Left renal pelvis (tissue), 4 donors: ENCODE measurements around the gene DYDC1. TPM values are rescaled to one million over a fixed set of nuclear protein-coding genes. Genes with fewer than 3 reads are reported as not detected.
"Not testable (repeated sequence)": the region's sequence is repeated elsewhere in the genome, so short reads cannot be mapped to it uniquely, and the experiment has no call there.

Experiments used
- DNase-seq, 4 donors: peaks; one replicate each; pipeline ENCODE4 v3.0.0-alpha.2; 2013; ENCODE audit warnings: low read depth in 4 of 4, low spot score in 3 of 4
- polyA plus RNA-seq, 4 donors: library from polyadenylated mRNA; unstranded; fragments of 120-200 nt; gene quantifications; one replicate each; pipeline ENCODE4 v1.2.1, GENCODE V29; 2013; ENCODE audit not compliant: insufficient read length in 4 of 4

Gene DYDC1
- under 1 TPM in 3 of 4 donors, not detected in 1; 0.30 to 0.54 (median 0.50) TPM for polyA plus RNA-seq

DNA sequence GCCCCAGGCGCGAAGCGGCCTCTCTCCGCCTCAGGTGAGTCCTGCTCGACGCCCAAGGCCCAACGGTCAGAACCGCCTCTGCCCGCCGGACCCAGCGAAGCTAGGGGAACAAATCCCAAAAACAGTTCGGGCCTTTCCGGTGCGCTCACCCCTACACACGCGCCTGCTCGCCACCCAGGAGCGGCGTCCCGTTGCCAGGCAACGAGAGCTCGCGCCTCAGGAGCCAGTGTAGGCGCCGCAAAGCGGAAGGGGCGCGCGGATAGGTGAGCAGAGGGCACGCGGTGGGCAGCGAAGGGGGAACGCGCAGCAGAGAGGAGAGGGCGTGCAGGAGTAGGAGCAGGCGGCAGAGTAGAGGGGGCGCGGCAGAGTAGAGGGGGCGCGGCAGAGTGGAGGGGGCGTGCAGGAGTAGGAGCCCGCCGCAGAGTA lies at the start of gene DYDC1, which contains the start of gene DYDC2:
DYDC1 (minus strand) TSS at position 193 of the 426 bp plus-strand sequence. CDS start 4,154 bp downstream, outside the sequence.
DYDC2 (plus strand) TSS at position 219 of the 426 bp plus-strand sequence. CDS start 5,663 bp downstream, outside the sequence.
- DNase-seq = peak; percentile 36 to 65 (median 54)

DNA sequence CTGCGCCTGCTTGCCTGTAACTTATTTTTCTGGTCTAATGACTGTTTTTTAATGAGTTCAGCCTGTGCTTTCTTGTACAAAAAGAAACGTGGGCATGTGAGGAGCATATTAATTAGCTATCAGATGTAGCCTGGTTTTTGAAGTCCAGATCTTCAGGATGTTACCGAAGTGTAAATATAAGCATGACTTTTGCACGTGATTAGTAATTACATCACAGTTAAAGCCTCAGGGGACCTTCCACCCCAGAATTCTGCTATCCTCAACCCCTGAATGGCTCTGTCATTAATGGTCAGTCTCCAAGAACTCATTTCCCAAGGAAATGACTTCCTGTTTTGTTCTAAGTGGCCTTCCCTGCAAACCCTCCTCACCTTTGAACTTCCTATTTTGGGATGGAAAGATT lies 49.6 kb upstream of the DYDC1 start:
- DNase-seq = no peak

DNA sequence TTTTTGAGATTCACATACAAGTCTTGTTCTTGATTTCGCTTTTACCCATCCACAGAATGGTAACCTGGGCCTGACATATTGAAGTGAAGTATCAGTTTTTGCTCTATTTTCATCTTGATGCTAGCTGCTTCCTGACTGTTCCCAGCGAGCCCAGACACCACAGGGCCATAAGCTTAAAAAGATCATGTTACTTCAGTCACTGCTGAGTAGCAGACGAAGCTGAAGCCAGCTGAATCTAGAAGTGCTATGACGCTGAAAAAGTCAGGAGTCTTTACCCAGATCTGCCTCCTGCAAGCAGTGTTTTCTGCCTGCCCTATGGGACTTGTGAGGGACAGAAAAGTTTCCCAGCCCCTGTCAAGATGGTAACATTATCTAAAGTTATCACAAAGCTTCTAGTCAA lies 49.1 kb upstream of the DYDC1 start:
- DNase-seq = no peak

DNA sequence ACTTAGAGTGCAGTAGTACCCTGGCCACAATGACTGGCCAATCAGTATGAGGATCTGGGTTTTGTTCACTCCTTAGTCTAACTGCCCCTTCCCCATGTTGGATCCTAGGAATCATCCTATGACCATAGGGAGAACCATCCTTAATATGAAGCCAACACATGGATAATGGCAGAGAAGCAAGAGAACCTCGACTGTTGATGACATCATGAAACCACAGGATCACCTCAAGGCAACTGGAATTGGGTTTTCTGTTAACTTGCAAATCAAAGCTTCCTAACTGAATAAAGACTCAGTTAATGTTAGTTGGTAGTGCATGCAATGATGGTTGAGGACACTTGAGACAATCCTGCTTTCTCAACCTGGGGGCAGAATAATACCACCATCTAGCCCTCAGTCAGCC lies 48.5 kb upstream of the DYDC1 start:
- no peak for DNase-seq

DNA sequence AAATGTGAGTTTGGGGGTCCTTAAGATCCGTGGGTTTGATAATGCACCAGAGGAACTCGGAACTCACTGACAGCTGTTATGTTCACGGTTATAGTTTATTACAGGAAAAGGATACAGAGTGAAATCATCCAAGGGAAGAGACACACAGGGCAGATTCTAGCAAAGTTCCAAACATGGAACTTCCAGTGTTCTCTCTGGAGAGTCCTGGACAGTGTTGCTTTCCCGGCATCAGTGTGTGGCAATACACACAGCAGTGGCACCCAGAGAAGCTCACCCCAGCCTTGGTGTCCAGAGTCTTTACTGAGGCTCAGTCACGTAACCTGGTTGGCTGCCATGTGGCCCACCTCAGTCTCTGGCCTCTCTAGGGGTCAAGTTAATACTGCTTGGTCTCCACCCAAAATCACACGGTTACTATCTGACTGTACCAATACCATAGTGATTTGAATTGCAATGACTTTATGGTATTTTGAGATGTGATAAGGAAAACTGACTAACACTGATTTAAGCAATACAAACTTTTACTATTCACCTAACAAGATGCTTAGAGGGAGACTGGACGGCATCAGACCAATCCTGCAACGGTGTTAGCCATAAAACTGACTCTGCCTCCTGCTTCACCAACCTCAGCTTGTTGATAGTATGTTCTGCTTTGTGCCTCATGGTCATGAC lies 43.7 kb upstream of the DYDC1 start:
- DNase-seq = no peak

DNA sequence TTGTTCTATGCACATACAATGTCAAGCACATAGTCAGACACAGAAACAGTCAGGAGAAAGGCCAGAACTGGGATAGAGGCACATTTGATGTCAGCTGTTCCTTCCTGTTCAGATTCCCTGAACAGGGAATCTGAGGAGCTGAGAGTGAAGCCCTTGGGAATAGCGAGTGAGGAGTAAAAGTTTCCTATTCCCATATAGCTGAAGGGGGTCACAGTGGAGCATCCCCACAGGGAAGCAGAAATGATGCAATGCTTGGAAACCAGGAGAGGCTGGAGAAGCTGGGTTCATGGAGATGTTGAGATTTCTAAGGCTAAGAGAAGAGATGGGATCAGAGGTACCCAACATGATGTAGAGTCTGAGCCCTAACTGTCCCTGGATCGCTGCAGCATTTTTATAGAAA lies 40.5 kb upstream of the DYDC1 start:
- no peak for DNase-seq

DNA sequence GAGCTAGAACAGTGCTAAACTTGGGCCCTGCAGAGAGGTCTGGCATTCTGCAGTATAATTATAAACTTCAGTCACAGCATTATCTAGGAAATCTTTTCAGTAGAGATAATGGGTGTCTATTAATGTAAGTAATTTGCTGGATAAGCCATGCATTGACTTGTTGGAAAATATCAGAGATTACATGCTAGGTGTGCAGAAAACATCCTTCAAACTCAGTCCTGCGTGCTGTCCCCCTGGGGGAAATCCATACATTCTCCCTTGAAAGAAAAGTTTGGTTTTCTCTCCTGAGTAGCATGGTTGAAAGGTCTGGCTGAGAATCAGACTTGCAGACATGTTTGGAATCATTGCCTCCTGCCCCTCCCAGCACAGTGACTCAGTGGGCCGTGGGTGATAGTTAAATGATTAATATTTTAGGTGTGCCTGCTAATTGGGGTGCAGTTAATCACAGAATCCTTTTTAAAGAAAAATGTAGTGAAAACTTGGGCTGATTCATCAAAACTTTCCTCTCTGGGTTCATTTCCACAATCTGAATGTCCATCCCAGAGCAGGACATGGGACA lies 37.9 kb upstream of the DYDC1 start:
- no peak for DNase-seq

DNA sequence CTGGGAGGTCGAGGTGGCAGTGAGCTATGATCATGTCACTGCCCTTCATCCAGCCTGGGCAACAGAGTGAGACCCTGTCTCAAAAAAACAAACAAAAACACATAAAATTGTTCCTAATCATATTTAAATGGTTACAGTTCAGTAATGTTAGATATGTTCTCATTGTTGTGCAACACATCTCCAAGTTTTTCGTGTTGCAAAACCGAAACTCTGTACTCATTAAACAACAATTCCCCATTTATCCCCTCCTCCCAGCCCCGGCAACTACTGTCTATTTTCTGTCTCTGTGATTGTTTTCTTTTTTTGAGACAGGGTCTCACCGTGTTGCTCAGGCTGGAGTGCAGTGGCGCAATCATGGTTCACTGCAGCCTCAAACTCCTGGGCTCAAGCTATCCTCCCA lies 35.7 kb upstream of the DYDC1 start:
- DNase-seq = no peak

DNA sequence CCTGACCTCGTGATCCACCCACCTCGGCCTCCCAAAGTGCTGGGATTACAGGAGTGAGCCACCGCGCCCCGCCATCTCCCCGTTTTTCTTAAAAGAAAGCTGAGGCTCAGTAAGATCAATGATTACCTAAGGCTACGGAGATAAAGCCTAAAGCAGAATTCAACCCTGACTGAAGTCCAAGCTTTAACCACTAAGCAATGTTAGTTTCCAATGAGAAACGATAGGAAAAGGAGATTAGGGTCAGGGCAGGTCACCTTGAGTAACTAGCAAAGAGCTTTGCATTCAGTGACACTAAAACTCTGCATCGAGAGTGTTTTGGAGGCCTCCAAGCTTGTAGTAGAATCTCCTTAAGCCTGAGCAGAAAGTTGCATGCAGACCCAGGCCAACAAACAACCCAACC lies 34.2 kb upstream of the DYDC1 start:
- DNase-seq = no peak

DNA sequence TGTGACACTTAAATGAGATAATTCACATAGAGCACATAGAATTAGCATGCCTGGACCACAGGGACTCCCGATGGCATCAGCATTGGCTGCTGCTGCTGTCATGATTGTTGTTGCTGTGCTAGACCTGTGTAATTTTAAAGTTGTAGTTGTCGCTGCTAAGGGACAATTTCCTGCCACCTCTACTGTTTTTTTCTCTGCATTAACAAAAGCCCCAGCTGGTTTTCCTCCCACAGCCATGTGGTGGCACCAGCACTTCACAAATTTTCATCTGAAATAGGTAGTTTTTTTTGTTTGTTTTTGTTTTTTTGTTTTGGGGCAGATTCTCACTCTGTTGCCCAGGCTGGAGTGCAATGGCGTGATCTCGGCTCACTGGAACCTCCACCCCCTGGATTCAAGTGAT lies 26.4 kb upstream of the DYDC1 start:
- DNase-seq = peak in 1 of 4 donors; percentile 31

DNA sequence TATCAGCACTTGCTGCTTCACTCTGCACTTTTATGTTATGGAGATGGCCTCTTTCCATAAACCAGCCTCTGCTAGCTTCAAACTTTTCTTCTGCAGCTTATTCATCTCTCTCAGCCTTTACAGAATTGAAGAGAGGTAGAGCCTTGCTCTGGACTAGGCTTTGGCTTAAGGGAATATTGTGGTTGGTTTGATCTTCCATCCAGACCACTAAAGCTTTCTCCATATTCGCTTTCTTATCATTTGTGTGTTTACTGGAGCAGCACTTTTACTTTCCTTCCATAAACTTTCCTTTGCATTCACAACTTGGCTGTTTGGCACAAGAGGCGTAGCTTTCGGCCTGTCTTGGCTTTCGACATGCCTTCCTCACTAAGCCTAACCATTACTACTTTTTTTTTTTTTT lies 23.6 kb upstream of the DYDC1 start:
- DNase-seq = no peak

DNA sequence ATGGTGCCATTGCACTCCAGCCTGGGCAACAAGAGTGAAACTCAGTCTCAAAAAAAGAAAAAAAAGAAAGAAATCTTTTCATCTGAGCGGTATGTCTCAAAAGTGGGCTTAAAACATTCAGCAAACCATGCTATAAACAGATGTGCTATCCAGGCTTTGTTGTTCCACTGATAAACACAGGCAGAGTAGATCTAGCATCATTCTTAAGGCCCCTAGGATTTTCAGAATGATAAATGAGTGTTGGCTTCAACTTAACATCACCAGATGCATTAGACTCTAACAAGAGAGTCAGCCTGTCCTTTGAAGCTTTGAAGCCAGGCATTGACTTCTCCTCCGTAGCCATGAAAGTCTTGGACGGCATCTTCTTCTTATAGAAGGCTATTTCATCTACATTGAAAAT lies 23.1 kb upstream of the DYDC1 start:
- no peak for DNase-seq

DNA sequence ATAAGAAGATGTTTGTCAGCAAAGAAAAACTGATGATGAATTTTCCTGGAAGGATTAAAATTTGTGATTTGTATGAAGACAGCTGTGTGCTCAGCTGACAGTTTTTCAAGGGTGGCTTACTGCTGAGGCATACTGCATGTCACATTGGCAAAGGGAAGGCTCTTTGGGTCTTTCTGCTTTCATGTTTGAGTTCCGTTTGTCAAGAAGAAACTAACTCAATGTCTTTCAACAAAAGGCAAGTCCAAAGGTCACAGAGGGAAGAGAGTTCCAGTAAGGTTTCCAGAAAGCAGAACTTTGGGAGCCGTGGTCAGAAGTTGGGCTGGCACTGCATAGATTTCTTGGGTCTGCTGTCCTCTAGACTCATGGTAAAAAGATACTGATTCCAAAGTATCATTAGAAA lies 16.9 kb upstream of the DYDC1 start:
- DNase-seq = no peak

DNA sequence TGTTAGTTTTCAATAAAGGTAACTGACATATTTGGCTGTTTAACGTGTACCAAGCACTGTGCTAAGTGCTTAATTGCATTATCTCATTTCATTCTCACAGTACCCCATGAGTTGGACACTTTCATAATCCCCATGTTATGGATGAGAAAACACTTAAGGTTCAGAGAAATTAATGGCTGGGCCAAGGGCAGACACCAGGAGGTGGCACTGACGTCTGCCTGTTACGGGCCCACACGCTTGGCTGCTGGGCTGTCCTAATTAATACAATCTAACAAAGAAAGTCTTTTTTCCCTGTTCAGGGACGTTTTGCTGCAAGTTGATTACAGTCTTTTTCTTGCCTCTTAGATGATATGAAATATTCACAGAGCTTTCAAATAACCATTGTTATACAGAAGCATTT lies 16.1 kb upstream of the DYDC1 start:
- no peak for DNase-seq

DNA sequence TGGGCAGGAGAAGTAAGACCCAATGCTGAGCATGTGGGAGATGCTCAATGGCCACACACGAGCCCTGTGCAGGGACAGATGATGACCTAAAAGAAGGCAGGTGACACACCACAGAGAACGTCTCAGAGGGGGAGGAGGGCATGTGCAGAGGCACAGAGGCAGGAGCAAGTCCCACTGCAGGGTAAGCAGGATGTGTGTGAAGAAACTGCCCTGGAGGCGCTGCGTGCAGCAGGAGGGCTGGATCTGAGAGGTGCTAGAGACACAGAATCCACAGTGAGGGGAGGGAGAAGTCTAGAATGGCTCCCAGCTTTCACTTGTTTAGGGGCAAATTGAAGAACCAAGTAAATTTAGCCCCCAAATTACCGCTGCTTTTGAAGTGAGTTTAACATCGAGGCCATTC lies 14.9 kb upstream of the DYDC1 start:
- no peak for DNase-seq

DNA sequence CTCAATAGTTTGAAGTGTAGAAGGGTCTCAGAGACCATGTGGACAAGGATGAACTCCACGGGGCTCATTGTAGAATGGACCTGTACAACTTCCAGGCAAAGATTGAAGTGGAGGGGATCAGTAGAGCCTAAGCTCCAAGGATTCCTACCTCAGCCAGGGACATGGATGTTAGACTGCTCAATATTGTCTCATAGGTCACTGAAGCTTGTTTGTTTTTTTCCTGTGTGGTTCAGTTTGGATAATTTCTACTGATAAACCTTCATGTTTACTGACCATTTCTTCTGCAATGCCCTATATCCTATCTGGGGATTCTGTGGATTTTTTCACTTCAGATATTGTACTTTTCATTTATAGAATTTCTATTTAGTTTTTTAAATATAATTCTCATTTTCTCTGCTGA lies 9.0 kb upstream of the DYDC1 start:
- DNase-seq = no peak

DNA sequence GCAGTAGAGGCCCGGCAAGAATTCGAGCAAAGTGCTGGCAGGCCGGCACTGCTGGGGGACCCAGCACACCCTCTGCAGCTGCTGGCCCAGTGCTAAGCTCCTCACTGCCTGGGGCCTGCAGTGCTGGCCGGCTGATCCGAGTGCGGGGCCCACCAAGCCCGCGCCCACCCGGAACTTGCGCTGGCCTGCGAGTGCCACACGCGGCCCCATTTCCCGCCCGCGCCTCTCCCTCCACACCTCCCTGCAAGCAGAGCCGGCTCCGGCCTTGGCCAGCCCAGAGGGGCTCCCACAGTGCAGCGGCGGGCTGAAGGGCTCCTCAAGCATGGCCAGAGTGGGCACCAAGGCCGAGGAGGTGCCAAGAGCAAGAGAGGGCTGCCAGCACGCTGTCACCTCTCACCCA lies 3.1 kb upstream of the DYDC1 start:
- no peak for DNase-seq

DNA sequence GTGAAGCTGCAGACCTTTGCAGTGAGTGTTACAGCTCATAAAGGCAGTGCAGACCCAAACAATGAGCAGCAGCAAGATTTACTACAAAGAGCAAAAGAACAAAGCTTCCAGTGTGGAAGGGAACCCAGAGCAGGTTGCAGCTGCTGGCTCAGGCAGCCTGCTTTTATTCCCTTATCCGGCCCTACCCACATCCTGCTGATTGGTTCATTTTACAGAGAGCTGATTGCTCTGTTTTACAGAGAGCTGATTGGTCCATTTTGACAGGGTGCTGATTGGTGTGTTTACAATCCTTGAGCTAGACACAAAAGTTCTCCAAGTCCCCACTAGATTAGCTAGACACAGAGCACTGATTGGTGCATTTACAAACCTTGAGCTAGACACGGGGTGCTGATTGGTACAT lies 2.4 kb upstream of the DYDC1 start:
- not testable (repeated sequence) for DNase-seq

DNA sequence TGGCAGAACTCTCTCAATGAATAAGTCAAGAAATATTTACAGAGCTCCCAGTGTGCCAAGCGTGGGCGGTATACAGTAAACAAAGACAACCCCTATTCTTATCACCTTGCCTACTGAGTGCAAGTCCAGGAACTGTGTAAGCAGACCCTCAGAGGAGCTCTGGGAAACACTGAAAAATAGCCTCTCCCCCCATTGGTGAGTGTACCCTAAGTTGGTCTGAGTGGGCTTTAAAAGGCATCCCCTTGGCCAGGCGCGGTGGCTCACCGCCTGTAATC lies 1.2 kb upstream of the DYDC1 start:
- DNase-seq = no peak

DNA sequence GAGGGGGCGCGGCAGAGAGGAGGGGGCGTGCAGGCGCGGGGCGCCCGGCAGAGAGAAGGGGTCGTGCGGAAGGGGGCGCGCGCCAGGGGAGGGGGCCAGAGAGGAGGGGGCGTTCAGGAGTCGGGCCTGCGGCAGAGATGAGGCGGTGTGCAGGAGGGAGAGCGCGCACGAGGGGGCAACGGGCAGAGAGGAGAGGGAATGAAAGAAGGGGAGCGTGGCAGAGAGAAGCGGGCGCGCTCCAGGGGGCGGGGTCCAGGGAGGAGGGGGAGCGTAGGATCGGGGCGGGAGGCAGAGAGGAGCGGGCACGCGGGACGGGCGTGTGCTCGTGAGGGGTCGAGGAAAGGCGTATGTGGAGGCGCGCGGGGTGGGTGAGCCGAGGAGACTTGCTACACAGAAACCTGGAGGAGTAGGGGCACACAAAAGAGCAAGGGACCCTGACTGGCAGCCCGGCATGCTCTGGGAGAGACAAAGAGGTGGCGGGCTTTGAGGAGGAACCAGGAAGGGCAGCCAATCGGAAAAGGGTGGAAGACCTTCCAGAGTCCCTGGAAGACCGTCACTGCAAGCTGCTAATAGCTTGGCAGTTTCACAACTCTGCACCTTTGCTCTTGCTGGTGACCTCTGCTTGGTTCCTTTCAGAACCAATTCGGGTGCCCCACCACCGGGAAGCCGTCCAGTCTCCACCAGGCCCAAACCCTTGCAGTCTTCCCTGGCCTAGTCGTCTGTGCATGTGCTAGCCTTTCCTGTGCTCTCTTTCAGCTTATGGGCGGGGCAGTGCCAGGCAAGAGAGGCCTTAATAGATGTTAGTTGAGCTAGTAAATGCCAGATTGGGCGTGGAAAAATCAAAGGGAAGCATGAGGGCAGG lies 665 bp upstream of the DYDC1 start:
- peak in 3 of 4 donors; percentile 14 to 37 (median 29) for DNase-seq

DNA sequence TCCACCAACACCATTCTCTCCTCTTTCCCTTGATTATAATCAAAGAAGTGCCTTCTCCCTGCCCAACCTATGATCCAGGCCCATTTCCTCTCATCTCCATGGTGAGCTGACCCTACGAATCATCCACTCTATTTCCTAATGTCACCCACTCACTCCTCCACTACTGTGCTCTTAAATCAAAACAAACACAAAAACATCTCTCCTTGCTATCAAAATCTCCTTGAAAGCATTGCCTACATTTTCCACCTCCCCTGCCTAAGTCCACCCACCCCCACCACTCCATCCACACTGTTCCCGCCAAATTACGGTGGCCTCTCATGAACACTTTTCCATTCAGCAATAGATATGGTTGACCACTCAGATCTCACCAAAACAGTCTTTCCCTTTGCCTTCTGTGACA lies 5.3 kb downstream of the DYDC1 start:
- no peak for DNase-seq

DNA sequence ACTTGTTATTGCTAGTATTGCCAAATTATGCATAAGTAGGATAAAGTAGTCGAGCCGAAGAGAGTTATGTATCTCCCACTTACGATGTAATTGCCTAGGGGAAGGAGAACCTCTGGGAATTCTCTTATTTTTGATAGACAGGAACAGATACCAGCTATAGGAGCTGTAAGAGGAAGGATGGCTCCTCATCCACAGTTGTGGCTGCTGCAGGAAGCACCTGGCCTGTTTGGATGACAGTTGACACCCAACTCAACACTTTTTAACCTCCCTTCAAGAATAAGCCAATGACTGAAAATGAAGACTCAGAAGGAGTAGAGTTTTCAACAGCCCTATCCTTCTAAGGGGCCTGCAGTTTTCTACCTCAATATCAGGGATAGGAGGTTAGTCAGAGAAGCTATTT lies 6.3 kb downstream of the DYDC1 start:
- no peak for DNase-seq
